ENCODE results near the gene C1orf159.

Gene C1orf159

GRCh38 chr1:1038694-1039093, 77.2 kb downstream of the C1orf159 start:
- no peak for DNase-seq (ENCODE audit: low spot score)

GRCh38 chr1:1037366-1038327, 78.2 kb downstream of the C1orf159 start:
- no peak for DNase-seq (ENCODE audit: low spot score)

- DNase-seq (ENCODE audit: low spot score), result no peak
These were observed 80.5 kb downstream of the C1orf159 start for GRCh38 chr1:1035291-1035943.

- DNase-seq (ENCODE audit: low spot score), result no peak
These were observed 81.5 kb downstream of the C1orf159 start for GRCh38 chr1:1034439-1034781.

- no peak for DNase-seq (ENCODE audit: low spot score)
These were observed 82.0 kb downstream of the C1orf159 start for GRCh38 chr1:1033731-1034438.

GRCh38 chr1:1033009-1033587, 82.8 kb downstream of the C1orf159 start:
- peak; percentile 97 for DNase-seq (ENCODE audit: low spot score)

GRCh38 chr1:1032424-1032823, 83.5 kb downstream of the C1orf159 start:
- DNase-seq (ENCODE audit: low spot score), result peak; percentile 77

Data from ecto neural progenitor cell (in vitro differentiated cells).